HepG2 (cell line): ENCODE measurements around the gene LRRC55. TPM values are rescaled to one million over a fixed set of nuclear protein-coding genes. Genes with fewer than 3 reads are reported as not detected.

ENCODE experiments used
- ATAC-seq: fragments of 200-7000 bp; cut with Tn5 transposase; 3 replicates; pipeline ENCODE4 v1.9.1; 2020; ENCODE audit warnings: mild to moderate bottlenecking, moderate library complexity
- BruUV-seq: library from RNA; stranded (reverse); fragments of 400-500 nt; replicated peaks from 2 replicates; lab custom pipeline; 2021; lab: Mats Ljungman, UMichigan
- CTCF ChIA-PET: fragments of 300-600 bp; formaldehyde crosslinking; extraction: SDS; loops from one replicate; lab custom pipeline; 2021; ENCODE audit warnings: low total read pairs, inconsistent platforms, low intra/inter-chr PET ratio; lab: Yijun Ruan, JAX
- POLR2A ChIA-PET: fragments of 350-600 bp; sonication (Branson Sonifier 250); formaldehyde crosslinking; loops from one replicate; lab custom pipeline; 2020; ENCODE audit warnings: antibody characterized with exemption, inconsistent platforms; lab: Yijun Ruan, JAX
- DNase-seq: peaks from one replicate; pipeline ENCODE4 v3.0.0-alpha.2; 2015; ENCODE audit warnings: low spot score
- FAIRE-seq: peaks from 3 replicates; lab custom pipeline; 2011; peaks lifted over from hg19 to GRCh38; lab: Jason Lieb, UNC
- H2AFZ ChIP-seq: one replicate; pipeline ENCODE4 v1.6.1; 2011; ENCODE audit warnings: low read length, inconsistent platforms
- H3K27ac ChIP-seq: fragments of 300-600 bp; 3 replicates; pipeline ENCODE4 v1.8.0; 2011; ENCODE audit warnings: mixed run types, mild to moderate bottlenecking, mixed read lengths, low read length, inconsistent platforms; ENCODE audit not compliant: insufficient read depth; ENCODE audit errors: extremely low read length
- H3K27me3 ChIP-seq, 2 experiments: fragments of 200-600 bp in 1 of 2; 2 replicates in 1 of 2; 3 replicates in 1 of 2; pipeline versions ENCODE4 v1.6.0 to v1.8.0; 2011; ENCODE audit warnings: low read length in 2 of 2, mild to moderate bottlenecking in 2 of 2, moderate library complexity in 2 of 2, inconsistent platforms in 1 of 2; ENCODE audit not compliant: insufficient read depth in 2 of 2, control insufficient read depth in 1 of 2
- H3K36me3 ChIP-seq, 2 experiments: fragments of 200-600 bp in 1 of 2; replicated peaks in 1 of 2; 2 replicates in 1 of 2; 3 replicates in 1 of 2; pipeline versions ENCODE4 v1.5.1 to v1.8.0; 2011; ENCODE audit warnings: low read length in 2 of 2, inconsistent platforms in 1 of 2; ENCODE audit not compliant: insufficient read depth in 2 of 2, control insufficient read depth in 1 of 2
- H3K4me1 ChIP-seq: 2 replicates; pipeline ENCODE4 v1.5.1; 2012; ENCODE audit warnings: low read length, inconsistent platforms; ENCODE audit not compliant: insufficient read depth
- H3K4me2 ChIP-seq: 2 replicates; pipeline ENCODE4 v1.6.0; 2011; ENCODE audit warnings: low read depth, low read length, inconsistent platforms
- H3K4me3 ChIP-seq, 3 experiments: fragments of 200-600 bp in 1 of 3; sonication (generic), shearing (Covaris generic) in 1 of 3; replicated peaks in 1 of 3; 2 replicates each; pipeline ENCODE4 v1.5.1; 2011 to 2016; ENCODE audit warnings: low read length in 3 of 3, inconsistent platforms in 2 of 3, low read depth in 2 of 3, mild to moderate bottlenecking in 2 of 3, control low read depth in 1 of 3, mixed read lengths in 1 of 3; ENCODE audit not compliant: insufficient read depth in 1 of 3
- H3K79me2 ChIP-seq: one replicate; pipeline ENCODE4 v1.6.1; 2011; ENCODE audit warnings: low read length, inconsistent platforms; ENCODE audit not compliant: insufficient read depth
- H3K9ac ChIP-seq: 2 replicates; pipeline ENCODE4 v1.6.0; 2011; ENCODE audit warnings: mild to moderate bottlenecking, low read depth, low read length, inconsistent platforms; ENCODE audit not compliant: insufficient read depth
- H3K9me3 ChIP-seq: 2 replicates; pipeline ENCODE4 v1.5.1; 2012; ENCODE audit warnings: mild to moderate bottlenecking, low read length
- H4K20me1 ChIP-seq: 2 replicates; pipeline ENCODE4 v1.6.0; 2011; ENCODE audit warnings: inconsistent platforms, mild to moderate bottlenecking, low read length, moderate library complexity; ENCODE audit not compliant: insufficient read depth
- AKAP8 ChIP-seq: sonication (generic); formaldehyde crosslinking; IDR thresholded peaks from 2 replicates; pipeline ENCODE4 v1.5.1; 2020; ENCODE audit warnings: mild to moderate bottlenecking, missing genetic modification reagents
- ARID5B ChIP-seq: IDR thresholded peaks from 2 replicates; pipeline ENCODE4 v1.4.0; 2020; ENCODE audit warnings: mild to moderate bottlenecking, missing genetic modification reagents
- CREM ChIP-seq, 2 experiments: sonication (generic) in 1 of 2; formaldehyde crosslinking in 1 of 2; IDR thresholded peaks; 2 replicates each; pipeline versions ENCODE4 v1.4.0 to v1.6.1; 2016 to 2020; ENCODE audit warnings: antibody characterized with exemption in 1 of 2, mild to moderate bottlenecking in 1 of 2, missing genetic modification reagents in 1 of 2
- DDIT3 ChIP-seq: sonication (generic); formaldehyde crosslinking; IDR thresholded peaks from 2 replicates; pipeline ENCODE4 v1.4.0; 2020; ENCODE audit warnings: mild to moderate bottlenecking, missing genetic modification reagents
- NFIC ChIP-seq: IDR thresholded peaks from 2 replicates; pipeline ENCODE4 v1.6.1; 2012; ENCODE audit warnings: mild to moderate bottlenecking, low read length, inconsistent platforms
- REST ChIP-seq, 2 experiments: IDR thresholded peaks; 2 replicates each; pipeline ENCODE4 v1.6.1; 2011 to 2012; ENCODE audit warnings: low read length in 2 of 2, borderline replicate concordance in 1 of 2, low read depth in 1 of 2, mild to moderate bottlenecking in 1 of 2, moderate library complexity in 1 of 2
- SIX4 ChIP-seq: sonication (generic); formaldehyde crosslinking; IDR thresholded peaks from 2 replicates; pipeline ENCODE4 v1.4.0; 2020; ENCODE audit warnings: missing genetic modification reagents
- TFDP1 ChIP-seq: IDR thresholded peaks from 2 replicates; pipeline ENCODE4 v1.6.1; 2016; ENCODE audit warnings: missing compliant biosample characterization, missing genetic modification reagents, borderline replicate concordance
- ZNF580 ChIP-seq: IDR thresholded peaks from 2 replicates; pipeline ENCODE4 v1.6.1; 2016; ENCODE audit warnings: low read depth, borderline replicate concordance
- ZNF766 ChIP-seq: sonication (generic); formaldehyde crosslinking; IDR thresholded peaks from 2 replicates; pipeline ENCODE4 v1.5.0; 2020; ENCODE audit warnings: missing genetic modification reagents, borderline replicate concordance
- WGBS: methylation state at CpG from one replicate; pipeline ENCODE4 v1.1.6; 2017; ENCODE audit warnings: low lambda C conversion rate; 5-methylcytosine and 5-hydroxymethylcytosine counted together
- in situ Hi-C: cut with HindIII; loops from 2 replicates; pipeline ENCODE4 v1.10.0; 2017; ENCODE audit warnings: low pct_unique_long_range_greater_than_20kb; ENCODE audit not compliant: extremely low pct_ligation_motif_present
- intact Hi-C: fragments of 100-400 bp; cut with micrococcal nuclease; formaldehyde crosslinking; loops from one replicate; pipeline ENCODE4 v1.10.0; 2022; ENCODE audit not compliant: unreplicated experiment
- polyA plus RNA-seq, 8 experiments: library from polyadenylated mRNA; depleted of rRNA in 3 of 8; stranded (reverse) in 7 of 8; unstranded in 1 of 8; fragments of >200 nt; fragmentation: Illumina TruSeq in 4 of 8; extraction: Trizol in 4 of 8; gene quantifications; 2 replicates each; pipeline versions ENCODE4 v1.2.1 to v1.2.3, GENCODE V29; 2011 to 2016; ENCODE audit warnings: low read depth in 4 of 8, missing spikeins in 1 of 8, mixed read lengths in 1 of 8; ENCODE audit not compliant: insufficient read depth in 1 of 8
- total RNA-seq, 5 experiments: library from RNA; depleted of rRNA; stranded (reverse); fragments of >200 nt; fragmentation: Illumina TruSeq; extraction: Trizol; gene quantifications; 2 replicates each; pipeline ENCODE4 v1.2.3, GENCODE V29; 2016; ENCODE audit warnings: low read depth in 1 of 5
- TF ChIP-seq, protein P1 (sequence below): fragments of 450-650 bp; IDR thresholded peaks from 2 replicates; pipeline ENCODE4 v1.6.1; 2016

The LRRC55 gene
- total and polyA plus RNA-seq, 2 of the 13 experiments (the other 11 are each of a cell fraction or from before 2014, with no cell fraction given), result not detected

DNA sequence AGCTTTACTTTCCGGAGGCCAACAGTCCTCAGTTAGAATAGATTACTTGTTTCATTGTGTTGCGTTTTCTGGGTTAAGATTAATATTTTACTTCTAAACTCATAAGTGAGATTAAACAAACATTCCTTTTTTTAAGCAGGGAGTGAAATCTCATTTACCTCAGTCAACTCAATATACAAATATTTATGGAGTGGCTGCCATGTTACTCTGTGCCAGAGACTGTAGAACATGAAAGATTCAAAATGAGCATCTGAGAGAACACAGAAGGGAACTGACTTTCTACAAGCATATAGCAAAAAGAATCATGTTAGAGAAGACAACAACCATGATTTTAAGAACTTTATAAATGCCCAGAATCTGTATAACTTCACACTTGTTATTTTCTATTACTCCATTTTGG lies 3.4 kb upstream of the LRRC55 start (continued):
- no peak for TF ChIP-seq ARID5B
- TF ChIP-seq, all 625 proteins: peak for 0

DNA sequence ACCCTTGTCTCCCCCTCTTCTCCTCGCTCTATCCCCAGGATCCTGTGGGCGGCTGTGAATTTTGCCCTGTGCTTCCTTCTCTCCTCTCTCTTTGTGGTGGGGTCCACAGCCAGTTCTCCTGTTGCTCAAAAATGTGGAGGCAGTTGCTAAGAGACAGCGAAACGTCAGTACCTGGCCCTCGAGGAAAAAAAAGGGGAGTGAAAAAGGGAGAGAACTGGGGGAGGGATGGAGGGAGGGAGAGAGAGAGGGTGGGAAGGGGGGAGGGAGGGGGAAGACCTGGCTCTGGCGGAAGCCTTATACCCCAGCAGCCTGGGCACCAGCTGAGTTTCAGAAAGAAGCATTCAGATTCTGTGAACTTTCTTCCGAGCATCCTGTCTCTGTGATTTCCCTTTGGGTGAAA lies 2.1 kb upstream of the LRRC55 start:
- no peaks in the 10 kb centered on the region for H3K36me3 ChIP-seq
- ATAC-seq (no peak), FAIRE-seq (no peak), DNase-seq (no peak)
- no peaks in the 10 kb centered on the region for H4K20me1 ChIP-seq
- no peak overlapping the region for H3K27ac ChIP-seq
- no TSS peak for BruUV-seq
- H3K4me2 ChIP-seq, result no peak overlapping the region
- H3K4me3 ChIP-seq, result no peak overlapping the region
- ChIA-PET POLR2A (no interaction called here), CTCF (no interaction called here)
- in situ Hi-C loops, result no loop called here
- H3K4me1 ChIP-seq, result no peaks in the 10 kb centered on the region
- intact Hi-C loops, result no loop called here
- no peak overlapping the region for H2AFZ ChIP-seq
- no peaks in the 10 kb centered on the region for H3K79me2 ChIP-seq
- no peak overlapping the region for H3K9ac ChIP-seq
- no peaks in the 10 kb centered on the region for H3K9me3 ChIP-seq
- H3K27me3 ChIP-seq, result peaks cover 0 to 23% of the 10 kb centered on the region in 2 experiments; a peak in 4 of 5 replicates
- 19% methylated on average over 7 of the region's 7 CpGs for WGBS
- TF ChIP-seq TFDP1, result no peak
- no peak for TF ChIP-seq AKAP8 (CRISPR knock-in tag)
- no peak for TF ChIP-seq REST (IDR thresholded peaks at IDR 0.05; ENCODE audit: borderline replicate concordance in 1 of 2, low read depth in 1 of 2, low read length in 2 of 2)
- no peak for TF ChIP-seq CREM (IDR thresholded peaks at IDR 0.05)
- no peak for TF ChIP-seq CREM (CRISPR knock-in tag; IDR thresholded peaks at IDR 0.05)
- no peak for TF ChIP-seq SIX4 (CRISPR knock-in tag)
- no peak for TF ChIP-seq NFIC
- no peak for TF ChIP-seq ZNF580 (CRISPR knock-in tag)
- no peak for TF ChIP-seq DDIT3
- TF ChIP-seq ZNF766 (CRISPR knock-in tag), result no peak
- TF ChIP-seq, protein P1, sequence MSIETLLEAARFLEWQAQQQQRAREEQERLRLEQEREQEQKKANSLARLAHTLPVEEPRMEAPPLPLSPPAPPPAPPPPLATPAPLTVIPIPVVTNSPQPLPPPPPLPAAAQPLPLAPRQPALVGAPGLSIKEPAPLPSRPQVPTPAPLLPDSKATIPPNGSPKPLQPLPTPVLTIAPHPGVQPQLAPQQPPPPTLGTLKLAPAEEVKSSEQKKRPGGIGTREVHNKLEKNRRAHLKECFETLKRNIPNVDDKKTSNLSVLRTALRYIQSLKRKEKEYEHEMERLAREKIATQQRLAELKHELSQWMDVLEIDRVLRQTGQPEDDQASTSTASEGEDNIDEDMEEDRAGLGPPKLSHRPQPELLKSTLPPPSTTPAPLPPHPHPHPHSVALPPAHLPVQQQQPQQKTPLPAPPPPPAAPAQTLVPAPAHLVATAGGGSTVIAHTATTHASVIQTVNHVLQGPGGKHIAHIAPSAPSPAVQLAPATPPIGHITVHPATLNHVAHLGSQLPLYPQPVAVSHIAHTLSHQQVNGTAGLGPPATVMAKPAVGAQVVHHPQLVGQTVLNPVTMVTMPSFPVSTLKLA, result no peak
